ENCODE data around the gene BRMS1.

BRMS1 gene

GRCh38 chr11:66336234-66337102 lies 8.4 kb downstream of the BRMS1 start, which contains the start of gene RIN1:
RIN1 (minus strand) TSS chr11:66336434; CDS start chr11:66336402, 32 bp downstream.
- peak; percentile 13 for DNase-seq

DNA sequence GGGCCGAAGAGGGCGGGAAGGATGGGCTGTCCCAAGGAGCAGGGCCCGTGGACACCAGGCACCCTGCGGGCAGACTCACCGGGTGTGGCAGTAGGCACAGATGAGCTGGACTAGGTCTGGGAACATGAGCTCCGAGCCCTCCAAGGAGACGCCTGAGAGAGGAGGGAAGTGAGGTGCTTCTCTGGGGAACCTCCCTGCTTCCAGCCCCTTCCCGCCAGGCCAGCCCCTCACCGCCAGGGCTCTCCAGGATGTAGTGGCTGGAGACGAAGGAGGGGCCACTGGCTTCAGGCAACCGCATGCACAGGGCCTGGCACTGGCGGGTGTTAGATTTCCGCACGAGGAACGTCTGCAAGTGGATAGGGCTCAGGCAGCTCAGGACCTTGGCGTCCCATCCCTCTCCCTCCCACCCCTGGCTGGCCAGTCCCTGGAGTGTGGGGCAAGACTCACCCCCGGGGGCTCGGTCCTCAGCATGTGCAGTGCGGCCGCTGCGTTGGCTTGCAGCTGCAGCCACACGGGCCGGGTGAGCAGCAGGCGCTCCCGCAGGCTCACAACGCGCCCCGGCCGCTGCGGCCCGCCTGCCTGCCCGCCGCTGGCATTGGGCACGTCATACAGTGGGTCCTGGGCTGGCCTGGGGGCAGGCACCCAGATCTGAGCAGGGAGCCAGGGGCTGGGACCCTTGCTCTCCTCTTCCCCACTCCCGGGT lies 9.2 kb downstream of the BRMS1 start:
- DNase-seq: no peak

DNA sequence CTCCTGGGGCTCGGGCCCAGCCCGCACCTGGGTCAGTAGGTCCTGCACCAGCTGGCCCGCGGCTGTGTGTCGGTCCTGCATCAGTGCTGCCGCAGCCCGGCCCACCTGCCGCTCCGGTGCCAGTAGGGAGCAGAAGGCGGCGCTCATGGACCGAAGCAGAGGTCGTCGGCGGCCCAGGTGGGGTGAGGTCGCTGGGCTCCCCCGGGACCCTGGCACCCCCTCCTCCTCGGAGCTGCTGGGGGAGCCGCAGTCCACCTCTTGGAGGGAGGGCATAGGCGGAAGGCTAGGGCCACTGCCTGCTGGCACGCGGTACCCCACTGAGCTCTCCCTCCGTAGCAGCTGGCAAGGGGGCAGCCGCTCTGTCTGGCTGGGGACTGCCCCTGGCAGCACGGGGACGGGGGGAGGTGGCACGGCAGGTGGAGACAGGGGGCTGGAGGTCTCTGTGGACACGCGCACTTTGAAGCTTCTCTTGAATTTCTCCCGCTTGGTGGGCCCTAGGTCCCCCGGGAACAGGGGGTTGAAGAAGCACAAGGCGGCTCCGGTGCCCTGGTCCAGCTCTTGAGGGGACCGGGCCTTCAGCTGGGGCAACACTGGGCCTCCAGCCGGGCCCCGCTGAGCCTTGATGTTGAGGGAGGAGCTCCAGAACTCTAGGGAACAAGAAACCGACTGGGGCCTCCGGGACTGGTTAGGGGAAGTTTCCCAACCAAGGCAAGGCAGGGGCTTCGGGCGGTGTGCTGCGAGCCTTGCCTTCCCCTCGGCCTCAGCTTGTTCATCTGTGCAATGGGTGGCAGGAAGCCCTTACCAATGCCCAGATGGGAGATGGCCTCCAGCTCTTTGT lies 10.1 kb downstream of the BRMS1 start:
- no peak for DNase-seq

- peak; percentile 5 for DNase-seq
Observed at GRCh38 chr11:66333896-66334604, 10.9 kb downstream of the BRMS1 start.

DNA sequence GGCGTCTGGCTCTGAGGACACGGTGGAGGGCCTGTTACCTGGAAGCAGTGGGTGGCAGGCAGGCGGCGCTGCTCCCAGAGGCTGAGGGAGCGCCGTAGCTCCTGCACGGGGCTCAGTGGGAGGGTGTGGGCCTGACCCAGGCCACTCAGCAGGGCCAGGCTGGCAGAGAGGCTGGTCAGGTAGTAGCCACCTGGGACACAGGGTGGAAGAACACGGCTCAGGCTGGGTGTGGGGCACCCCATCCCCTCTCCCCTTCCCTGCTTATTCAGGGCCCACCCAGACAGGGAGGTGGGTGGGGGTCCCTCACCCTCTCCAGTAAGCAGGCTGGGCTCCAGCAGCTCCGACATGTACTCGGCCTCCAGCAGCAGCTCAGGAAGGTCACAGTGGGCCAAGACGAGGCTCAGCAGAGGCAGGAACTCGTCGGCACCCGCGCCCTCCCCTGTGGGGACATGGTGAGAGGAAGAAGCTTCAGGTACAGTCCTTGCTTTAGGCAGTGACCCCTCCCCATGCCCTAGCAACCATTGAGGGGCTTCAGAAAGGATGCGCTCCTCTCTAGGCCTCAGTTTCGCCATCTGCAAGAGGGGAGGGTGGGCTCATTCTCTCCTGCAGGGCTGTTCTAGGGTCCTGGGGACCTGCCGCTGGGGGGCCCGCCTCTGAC lies 11.6 kb downstream of the BRMS1 start:
- DNase-seq: no peak

- no peak for DNase-seq
Observed at GRCh38 chr11:66332371-66333219, 12.3 kb downstream of the BRMS1 start.

DNA sequence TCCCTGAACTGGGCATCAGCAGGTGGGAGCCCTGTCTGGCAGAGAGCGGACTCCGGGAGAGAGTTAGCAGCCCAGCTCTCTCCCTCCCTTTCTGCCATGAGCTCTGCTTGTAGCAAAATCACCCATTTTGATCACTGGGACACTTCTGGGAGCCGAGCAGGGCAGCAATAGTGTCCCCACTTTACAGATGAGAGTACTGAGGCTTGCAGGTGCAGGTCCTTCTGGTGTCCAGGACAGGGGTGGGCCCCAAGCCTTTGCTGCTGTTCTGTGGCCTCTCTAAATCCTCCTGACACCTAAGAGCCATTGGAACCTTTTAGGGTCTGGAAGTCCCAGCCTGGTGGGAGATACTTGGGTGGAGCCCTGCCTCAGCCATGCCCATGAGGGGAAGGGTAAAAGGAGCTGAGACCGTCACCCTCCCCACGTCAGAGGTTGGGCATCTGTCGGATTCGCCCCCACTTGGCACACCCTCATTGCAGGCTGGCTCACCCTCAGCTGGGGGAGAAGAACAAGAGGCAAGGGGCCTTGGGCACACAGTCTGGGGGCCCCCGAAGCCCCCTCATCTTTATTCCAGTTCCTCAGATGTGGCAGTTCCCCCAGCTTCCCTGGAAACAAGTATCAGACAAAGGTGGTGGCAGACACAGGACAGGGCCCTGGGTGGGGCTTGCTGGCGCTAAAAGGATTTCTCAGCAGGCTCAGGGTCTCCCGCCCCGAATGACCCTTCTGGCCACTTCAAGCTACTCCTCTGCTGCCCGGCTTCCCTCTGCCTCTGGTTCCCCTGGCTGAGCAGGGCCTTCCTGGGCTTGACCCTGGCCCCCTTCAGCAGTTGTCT lies 13.1 kb downstream of the BRMS1 start:
- no peak for DNase-seq

DNA sequence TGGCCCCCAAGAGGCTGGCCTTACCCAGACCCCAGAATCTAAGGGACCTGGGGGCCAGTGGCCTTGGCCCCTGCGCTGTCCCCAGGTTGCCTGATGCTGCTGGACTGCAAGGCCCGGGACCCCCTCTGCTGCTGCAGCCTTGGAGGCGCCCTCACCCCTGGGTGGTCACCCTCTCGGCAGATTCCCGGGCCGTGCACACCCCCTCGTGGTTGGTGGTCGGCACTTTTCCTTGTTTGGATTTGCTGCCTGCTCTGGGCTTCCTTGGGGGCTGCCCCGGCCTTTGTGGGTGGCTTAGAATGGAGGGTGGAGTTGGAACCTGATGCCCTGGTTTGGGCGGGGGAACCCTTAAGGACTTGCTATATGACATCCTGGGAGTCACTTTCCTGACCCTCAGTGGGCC lies 14.0 kb downstream of the BRMS1 start:
- DNase-seq: no peak

DNA sequence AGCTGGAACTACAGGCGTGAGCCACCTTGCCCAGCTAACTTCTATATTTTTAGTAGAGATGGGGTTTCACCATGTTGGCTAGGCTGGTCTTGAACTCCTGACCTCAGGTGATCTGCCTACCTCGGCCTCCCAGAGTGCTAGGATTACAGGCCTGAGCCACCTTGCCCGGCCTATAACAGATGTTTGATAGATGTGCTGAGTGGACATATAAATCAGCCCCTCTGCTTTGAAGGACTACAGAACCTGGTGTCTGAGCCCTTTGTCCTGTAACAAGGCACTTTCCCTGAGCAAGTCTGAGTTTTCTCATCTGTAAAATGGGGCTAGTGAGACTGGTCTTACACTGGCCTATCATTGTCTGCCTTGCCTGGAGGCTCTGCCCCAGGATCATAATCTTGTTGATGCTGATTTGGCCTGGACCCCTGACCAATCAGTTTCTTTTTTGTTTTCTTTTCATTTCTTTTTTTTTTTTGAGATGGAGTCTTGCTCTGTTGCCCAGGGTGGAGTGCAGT lies 15.7 kb downstream of the BRMS1 start:
- no peak for DNase-seq

GRCh38 chr11:66328302-66329144 lies 16.4 kb downstream of the BRMS1 start:
- DNase-seq: peak; percentile 68

- no peak for DNase-seq
Observed at GRCh38 chr11:66328031-66328301, 16.9 kb downstream of the BRMS1 start.

DNA sequence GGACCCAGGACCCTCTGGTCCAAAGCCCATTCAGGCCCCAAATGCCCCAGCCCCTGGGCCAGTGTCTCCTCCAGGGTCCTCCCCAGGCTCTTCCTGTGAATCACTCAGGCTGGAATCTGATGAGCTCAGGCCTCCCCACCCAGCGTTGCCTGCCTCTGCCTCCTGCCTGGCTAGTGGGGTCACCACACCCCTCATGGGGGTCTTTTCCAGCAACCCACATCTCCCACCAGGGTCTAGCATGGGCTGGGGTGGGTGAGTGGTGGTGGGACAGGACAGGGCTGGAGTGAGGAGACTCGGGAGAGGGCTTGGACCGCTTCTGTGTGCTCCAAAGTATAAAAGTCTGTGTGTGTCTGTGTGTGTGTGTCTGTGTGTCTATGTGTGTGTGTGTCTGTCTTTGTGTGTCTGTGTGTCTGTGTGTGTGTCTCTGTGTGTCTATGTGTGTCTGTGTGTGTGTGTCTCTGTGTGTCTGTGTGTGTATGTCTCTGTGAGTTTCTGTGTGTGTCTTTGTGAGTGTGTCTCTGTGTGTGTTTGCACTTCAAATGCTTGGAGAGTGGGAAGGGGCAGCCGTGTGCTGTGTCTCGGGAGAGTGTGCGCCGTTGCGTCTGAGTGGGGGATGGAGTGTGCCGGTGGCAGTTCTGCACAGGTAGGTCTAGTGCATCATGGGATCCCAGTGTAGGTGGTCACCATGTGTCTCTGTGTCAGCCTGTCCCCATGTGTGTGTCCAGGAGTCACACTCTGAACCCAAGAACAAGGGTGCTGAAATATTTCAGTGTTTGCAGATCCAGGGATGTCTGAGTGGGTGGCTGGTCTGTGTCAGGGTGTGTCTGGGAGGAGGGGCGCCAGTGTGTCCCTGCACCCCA lies 17.5 kb downstream of the BRMS1 start:
- DNase-seq: no peak

DNA sequence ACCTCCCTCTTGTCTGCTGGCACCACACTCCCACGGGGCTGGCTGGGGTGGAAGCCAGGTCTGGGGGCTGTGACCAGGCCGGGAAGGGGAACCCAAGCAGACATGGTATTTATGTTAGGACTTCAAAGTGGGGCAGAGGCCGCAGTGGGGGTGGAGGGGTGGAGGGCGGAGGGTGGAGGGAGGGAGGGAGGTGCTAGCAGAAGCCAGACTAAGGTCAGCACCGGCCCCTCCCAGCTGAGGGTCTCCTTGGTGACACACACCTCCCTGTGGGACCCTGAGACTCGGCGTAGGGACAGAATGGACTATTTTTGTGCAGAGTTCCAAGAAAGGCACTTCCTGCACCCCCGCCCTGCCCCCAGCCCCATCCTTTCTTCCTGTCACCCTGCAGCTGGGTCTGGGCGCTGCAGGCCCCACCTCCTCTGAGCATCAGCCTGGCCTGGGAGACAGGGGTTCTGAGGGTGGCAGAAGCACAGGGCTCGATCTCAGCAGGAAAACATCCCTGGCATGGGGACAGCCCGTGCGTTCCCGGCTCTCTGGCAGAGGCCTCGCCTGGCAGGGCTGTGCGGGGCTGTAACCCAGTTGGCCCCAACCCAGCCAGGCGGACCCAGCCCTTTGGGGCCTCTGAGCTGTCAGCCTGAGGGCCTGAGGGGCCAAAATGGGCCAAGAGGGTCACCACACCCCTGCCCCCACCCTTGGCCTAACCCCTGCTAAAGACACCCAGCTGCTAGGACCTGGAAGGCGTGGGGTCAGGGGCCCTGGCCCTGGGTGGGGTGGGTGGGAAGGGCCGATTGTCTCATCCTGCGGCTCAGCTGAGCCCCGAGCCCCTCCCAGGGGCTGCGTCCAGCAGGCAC lies 18.4 kb downstream of the BRMS1 start:
- DNase-seq: no peak

DNA sequence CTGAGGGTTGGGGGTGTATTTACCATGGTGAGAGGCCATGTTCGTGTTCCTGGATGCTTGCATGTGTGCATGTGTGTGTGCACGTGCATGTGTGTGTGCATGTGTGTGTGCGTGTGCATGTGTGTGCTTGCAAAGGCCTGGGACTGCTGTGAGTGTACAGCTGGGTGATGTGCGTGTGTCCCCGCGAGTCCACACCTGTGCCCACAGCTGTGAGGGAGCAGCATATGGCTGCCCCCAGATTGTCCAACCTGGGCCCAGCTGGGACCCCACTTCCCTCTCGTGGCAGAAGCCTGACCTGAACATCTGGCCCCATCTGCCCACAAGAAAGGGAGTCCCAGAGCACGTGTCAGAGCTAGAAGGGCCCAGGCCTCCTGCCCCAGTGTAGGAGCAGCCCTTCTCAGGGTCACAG lies 19.6 kb downstream of the BRMS1 start:
- no peak for DNase-seq

GRCh38 chr11:66324664-66325063 lies 20.2 kb downstream of the BRMS1 start:
- no peak for DNase-seq

- no peak for DNase-seq
Observed at GRCh38 chr11:66323684-66324083, 21.2 kb downstream of the BRMS1 start.

GRCh38 chr11:66322732-66323427 lies 22.0 kb downstream of the BRMS1 start:
- no peak for DNase-seq

All from NCI-H526 treated with DMSO at 0.1 percent for 48 hours (cell line).